Activated B cell treated with CpG ODN at 0.5 μM for 24 hours (primary cell): Measurements from ENCODE around the gene UGP2. TPM values are rescaled to one million over a fixed set of nuclear protein-coding genes. Genes with fewer than 3 reads are reported as not detected.
"Not testable (repeated sequence)": the region's sequence is repeated elsewhere in the genome, so short reads cannot be mapped to it uniquely, and the experiment has no call there.

Source experiments
- ATAC-seq: fragments of 200-7000 bp; cut with Tn5 transposase; one replicate; pipeline ENCODE4 v1.10.0; 2021; ENCODE audit warnings: low read depth, mild to moderate bottlenecking, moderate library complexity
- CTCF ChIA-PET: fragments of 350-600 bp; sonication (Branson Sonifier 250); formaldehyde crosslinking; loops from one replicate; lab custom pipeline; 2021; ENCODE audit warnings: antibody characterized with exemption; lab: Charles Lee
- POLR2A ChIA-PET: fragments of 350-600 bp; sonication (Branson Sonifier 250); formaldehyde crosslinking; loops from one replicate; lab custom pipeline; 2021; ENCODE audit warnings: antibody characterized with exemption; lab: Charles Lee
- DNase-seq: peaks from one replicate; pipeline ENCODE4 v3.0.0; 2022
- H3K27ac Mint-ChIP-seq: one replicate; pipeline ENCODE4 v1.8.0; 2020; ENCODE audit warnings: mixed read lengths
- H3K27me3 Mint-ChIP-seq: one replicate; pipeline ENCODE4 v1.8.0; 2021; ENCODE audit warnings: mixed read lengths
- H3K36me3 Mint-ChIP-seq: one replicate; pipeline ENCODE4 v1.8.0; 2021; ENCODE audit warnings: low read depth, mixed read lengths
- H3K4me1 Mint-ChIP-seq: one replicate; pipeline ENCODE4 v1.8.0; 2021; ENCODE audit warnings: mixed read lengths
- H3K4me3 Mint-ChIP-seq: one replicate; pipeline ENCODE4 v1.8.0; 2020; ENCODE audit warnings: mild to moderate bottlenecking, mixed read lengths
- H3K9me3 Mint-ChIP-seq: one replicate; pipeline ENCODE4 v1.8.0; 2020; ENCODE audit warnings: mixed read lengths
- CTCF ChIP-seq: fragments of 200-600 bp; IDR thresholded peaks from one replicate; pipeline ENCODE4 v1.8.0; 2022; ENCODE audit warnings: antibody characterized with exemption, mild to moderate bottlenecking
- intact Hi-C: fragments of 100-400 bp; cut with micrococcal nuclease; formaldehyde crosslinking; loops from one replicate; pipeline ENCODE4 v1.15.1; 2024
- total RNA-seq: library from RNA; stranded (reverse); gene quantifications from 2 replicates; pipeline ENCODE4 v1.2.3, GENCODE V29; 2022

The UGP2 gene
- total RNA-seq, 1 donor from 2014 or later: 73.5 TPM

DNA sequence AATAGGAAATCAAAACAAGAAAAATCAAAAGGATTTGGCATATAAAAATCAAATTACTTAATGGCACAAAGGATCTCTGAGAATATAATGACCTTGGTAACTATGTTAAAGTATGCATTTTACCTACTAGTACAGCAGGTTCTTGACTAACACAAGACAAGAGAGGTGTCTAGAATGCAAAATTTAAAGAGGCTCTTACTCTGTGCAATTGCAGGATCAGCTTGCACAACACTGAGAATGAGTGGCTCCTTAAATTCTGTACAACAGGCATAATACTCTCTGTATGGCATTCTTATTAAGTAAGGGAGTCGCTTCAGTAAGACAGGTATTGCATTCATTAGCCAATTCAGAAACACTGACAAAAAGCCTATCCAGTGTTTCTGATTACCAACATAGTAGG lies 72.6 kb downstream of the UGP2 start:
- intact Hi-C loops: no loop called here
- H3K27me3 Mint-ChIP-seq: no peaks in the 10 kb centered on the region

GRCh38 chr2:63926815-63927214 lies 85.1 kb downstream of the UGP2 start:
- CTCF ChIA-PET: no interaction called here
- POLR2A ChIA-PET: no interaction called here
- DNase-seq (no peak), ATAC-seq (no peak)
- Mint-ChIP-seq H3K4me3 (no peak overlapping the region), H3K4me1 (no peaks in the 10 kb centered on the region), H3K27ac (no peak overlapping the region), H3K27me3 (no peaks in the 10 kb centered on the region), H3K9me3 (peaks cover 2% of the 10 kb centered on the region), H3K36me3 (peaks cover 72% of the 10 kb centered on the region)
- intact Hi-C loops: no loop called here
- no peak for TF ChIP-seq CTCF

More for the DNA sequence above, 72.6 kb downstream of the UGP2 start:
- Mint-ChIP-seq H3K4me1 (no peaks in the 10 kb centered on the region), H3K36me3 (peaks cover 75% of the 10 kb centered on the region), H3K27ac (no peak overlapping the region), H3K9me3 (no peaks in the 10 kb centered on the region), H3K4me3 (no peak overlapping the region)
- DNase-seq: no peak
- POLR2A ChIA-PET: no interaction called here
- ATAC-seq: no peak
- CTCF ChIA-PET: no interaction called here
- TF ChIP-seq CTCF: no peak

DNA sequence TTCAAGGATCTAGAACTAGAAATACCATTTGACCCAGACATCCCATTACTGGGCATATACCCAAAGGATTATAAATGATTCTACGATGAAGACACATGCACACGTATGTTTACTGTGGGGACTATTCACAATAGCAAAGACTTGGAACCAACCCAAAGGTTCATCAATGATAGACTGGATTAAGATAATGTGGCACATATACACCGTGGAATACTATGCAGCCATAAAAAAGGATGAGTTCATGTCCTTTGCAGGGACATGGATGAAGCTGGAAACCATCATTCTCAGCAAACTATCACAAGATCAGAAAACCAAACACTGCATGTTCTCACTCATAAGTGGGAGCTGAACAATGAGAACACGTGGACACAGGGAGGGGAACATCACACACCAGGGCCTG lies 90.4 kb downstream of the UGP2 start:
- ATAC-seq, POLR2A ChIA-PET, DNase-seq, H3K4me3 Mint-ChIP-seq, H3K27me3 Mint-ChIP-seq, H3K9me3 Mint-ChIP-seq, H3K4me1 Mint-ChIP-seq, intact Hi-C loops, CTCF ChIA-PET, H3K27ac Mint-ChIP-seq: not testable (repeated sequence)
- H3K36me3 Mint-ChIP-seq: peaks cover 72% of the 10 kb centered on the region

Other genes starting within 250 kb of the UGP2 start
- 11.5 and 13.1 TPM in 2 replicates for gene VPS54, start 177.5 kb downstream of the UGP2 start, total RNA-seq